ENCODE data around the gene CEP83.

Gene CEP83

GRCh38 chr12:94333396-94333795 is 126.3 kb downstream of the CEP83 start:
- no peak for DNase-seq (ENCODE audit: extremely low read depth, low read depth)
- TF ChIP-seq, protein P1, sequence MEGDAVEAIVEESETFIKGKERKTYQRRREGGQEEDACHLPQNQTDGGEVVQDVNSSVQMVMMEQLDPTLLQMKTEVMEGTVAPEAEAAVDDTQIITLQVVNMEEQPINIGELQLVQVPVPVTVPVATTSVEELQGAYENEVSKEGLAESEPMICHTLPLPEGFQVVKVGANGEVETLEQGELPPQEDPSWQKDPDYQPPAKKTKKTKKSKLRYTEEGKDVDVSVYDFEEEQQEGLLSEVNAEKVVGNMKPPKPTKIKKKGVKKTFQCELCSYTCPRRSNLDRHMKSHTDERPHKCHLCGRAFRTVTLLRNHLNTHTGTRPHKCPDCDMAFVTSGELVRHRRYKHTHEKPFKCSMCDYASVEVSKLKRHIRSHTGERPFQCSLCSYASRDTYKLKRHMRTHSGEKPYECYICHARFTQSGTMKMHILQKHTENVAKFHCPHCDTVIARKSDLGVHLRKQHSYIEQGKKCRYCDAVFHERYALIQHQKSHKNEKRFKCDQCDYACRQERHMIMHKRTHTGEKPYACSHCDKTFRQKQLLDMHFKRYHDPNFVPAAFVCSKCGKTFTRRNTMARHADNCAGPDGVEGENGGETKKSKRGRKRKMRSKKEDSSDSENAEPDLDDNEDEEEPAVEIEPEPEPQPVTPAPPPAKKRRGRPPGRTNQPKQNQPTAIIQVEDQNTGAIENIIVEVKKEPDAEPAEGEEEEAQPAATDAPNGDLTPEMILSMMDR (IDR thresholded peaks at IDR 0.05; ENCODE audit: low read depth, low read length) = no peak

GRCh38 chr12:94329366-94329765 is 130.3 kb downstream of the CEP83 start:
- DNase-seq (ENCODE audit: extremely low read depth, low read depth) = no peak
- TF ChIP-seq, protein P1 (IDR thresholded peaks at IDR 0.05; ENCODE audit: low read depth, low read length) = no peak; the same call in none of the 2 replicates

DNA sequence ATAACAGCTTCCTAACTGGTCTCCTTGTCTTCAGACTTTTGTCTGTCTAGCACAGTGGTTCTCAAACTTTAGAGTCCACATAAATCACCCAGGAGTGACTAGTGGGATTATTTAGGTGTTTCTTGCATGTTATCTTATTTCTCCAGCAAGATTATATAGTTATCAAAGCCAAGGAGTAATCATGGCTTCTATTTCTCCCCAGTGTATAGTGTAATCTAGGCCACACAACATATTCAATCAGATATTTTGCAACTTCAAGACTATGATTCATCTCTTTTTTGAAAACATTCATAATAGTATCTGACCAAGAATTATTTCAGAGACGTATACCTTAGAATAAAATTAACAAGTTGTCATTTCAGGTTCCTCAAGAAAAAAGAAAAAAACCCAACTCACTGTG is 131.9 kb downstream of the CEP83 start:
- TF ChIP-seq, protein P1 (IDR thresholded peaks at IDR 0.05; ENCODE audit: low read depth, low read length) = no peak
- DNase-seq (ENCODE audit: extremely low read depth, low read depth) = no peak

DNA sequence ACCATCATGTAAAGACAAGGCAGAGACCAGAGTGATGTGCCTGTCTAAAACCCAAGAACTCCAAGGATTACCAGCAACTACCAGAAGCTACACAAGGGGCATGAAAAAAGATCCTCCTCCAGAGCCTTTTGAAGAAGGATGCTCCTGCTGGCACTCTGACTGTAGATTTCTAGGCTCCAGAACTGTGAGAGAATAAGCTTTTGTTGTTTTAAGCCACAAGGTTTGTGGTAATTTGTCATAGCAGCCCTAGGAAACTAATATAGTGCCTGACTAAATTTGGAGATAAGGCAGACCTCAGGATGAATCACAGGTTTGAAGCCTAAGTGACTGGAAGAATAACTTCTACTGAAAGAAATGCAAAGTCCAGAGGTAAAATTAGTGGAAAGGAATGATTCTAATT is 132.9 kb downstream of the CEP83 start:
- DNase-seq (ENCODE audit: extremely low read depth, low read depth) = peak; percentile 0
- TF ChIP-seq, protein P1 (IDR thresholded peaks at IDR 0.05; ENCODE audit: low read depth, low read length) = no peak

DNA sequence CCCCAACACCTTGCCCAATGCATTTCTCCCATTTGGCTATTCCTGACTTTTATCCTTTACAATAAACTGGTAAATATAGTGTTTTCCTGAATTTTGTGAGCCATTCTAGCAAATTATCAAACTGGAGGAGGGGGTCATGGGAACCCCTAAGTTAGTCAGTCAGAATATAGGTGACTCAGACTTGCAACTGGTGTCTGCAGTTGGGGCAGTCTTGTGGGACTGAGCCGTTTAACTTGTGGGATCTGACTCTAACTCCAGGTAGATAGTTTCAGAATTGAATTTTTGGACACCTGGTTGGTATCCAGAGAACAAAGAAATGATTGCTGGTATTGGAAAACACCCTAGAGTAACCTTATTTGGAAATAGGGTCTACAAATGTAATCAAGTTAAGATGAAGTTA is 133.4 kb downstream of the CEP83 start:
- no peak for DNase-seq (ENCODE audit: extremely low read depth, low read depth)
- TF ChIP-seq, protein P1 (IDR thresholded peaks at IDR 0.05; ENCODE audit: low read depth, low read length) = no peak

GRCh38 chr12:94322346-94322745 is 137.3 kb downstream of the CEP83 start:
- DNase-seq (ENCODE audit: extremely low read depth, low read depth) = no peak
- TF ChIP-seq, protein P1 (IDR thresholded peaks at IDR 0.05; ENCODE audit: low read depth, low read length) = no peak

GRCh38 chr12:94320109-94320508 is 139.6 kb downstream of the CEP83 start:
- no peak for DNase-seq (ENCODE audit: extremely low read depth, low read depth)
- TF ChIP-seq, protein P1 (IDR thresholded peaks at IDR 0.05; ENCODE audit: low read depth, low read length) = no peak
